Adrenal gland (tissue), 12 donors: ENCODE measurements around the gene TRMT1. TPM values are rescaled to one million over a fixed set of nuclear protein-coding genes. Genes with fewer than 3 reads are reported as not detected.

Source experiments
- DNase-seq, 7 donors: peaks; one replicate each; pipeline ENCODE4 v3.0.0-alpha.2; 2019 to 2020
- H3K27ac ChIP-seq, 5 donors: fragments of 200-600 bp; sonication (generic) in 4 of 5; 1 replicate in 3 of 5; 2 replicates in 2 of 5; pipeline versions ENCODE4 v1.5.1 to v1.8.0; 2016 to 2020; ENCODE audit warnings: mild to moderate bottlenecking in 1 of 5
- H3K27me3 ChIP-seq: fragments of 200-600 bp; 2 replicates; pipeline ENCODE4 v1.8.0; 2021
- H3K36me3 ChIP-seq, 2 donors: fragments of 200-600 bp; replicated peaks in 1 of 2; 1 replicate in 1 of 2; 2 replicates in 1 of 2; pipeline versions ENCODE4 v1.5.1 to v1.8.0; 2018 to 2022
- H3K4me1 ChIP-seq, 2 donors: fragments of 200-600 bp; replicated peaks in 1 of 2; 1 replicate in 1 of 2; 2 replicates in 1 of 2; pipeline versions ENCODE4 v1.5.1 to v1.8.0; 2018 to 2021
- H3K4me3 ChIP-seq, 4 donors: fragments of 200-600 bp; sonication (generic) in 3 of 4; one replicate each; pipeline ENCODE4 v1.5.1; 2016 to 2018
- H3K9me3 ChIP-seq, 3 donors: fragments of 200-600 bp; sonication (generic) in 1 of 3; replicated peaks in 1 of 3; 1 replicate in 2 of 3; 2 replicates in 1 of 3; pipeline versions ENCODE4 v1.5.1 to v1.8.0; 2016 to 2021
- CTCF ChIP-seq, 6 experiments: fragments of 450-650 bp in 4 of 6; fragments of 200-600 bp in 2 of 6; sonication (generic) in 1 of 6; IDR thresholded peaks; 1 replicate in 5 of 6; 2 replicates in 1 of 6; pipeline versions ENCODE4 v1.5.1 to v1.8.0; 2016 to 2021; ENCODE audit warnings: antibody characterized with exemption in 6 of 6, mild to moderate bottlenecking in 2 of 6, moderate library complexity in 1 of 6
- POLR2A ChIP-seq, 2 donors: fragments of 450-650 bp; IDR thresholded peaks; one replicate each; pipeline ENCODE4 v1.6.1; 2017; ENCODE audit warnings: antibody characterized with exemption in 2 of 2, mild to moderate bottlenecking in 2 of 2, moderate library complexity in 1 of 2
- WGBS, 4 donors: extraction: QIAGEN DNeasy Blood & Tissue Kit in 2 of 4; methylation state at CpG; one replicate each; pipeline versions ENCODE4 v1.1.5 to v1.1.7; 2013 to 2017; 5-methylcytosine and 5-hydroxymethylcytosine counted together
- intact Hi-C, 2 donors: fragments of 100-400 bp; cut with DNase I; formaldehyde crosslinking; loops; one replicate each; pipeline versions ENCODE4 v1.14.1 to v1.15.0; 2022 to 2023
- polyA plus RNA-seq, 3 donors: library from polyadenylated mRNA; stranded (reverse); fragments of 200-250 nt in 2 of 3; fragments of 350-450 nt in 1 of 3; fragmentation: Illumina TruSeq in 1 of 3; extraction: RNeasy Lipid Tissue Mini Kit (QIAGEN cat#74804) in 1 of 3; gene quantifications; one replicate each; pipeline ENCODE4 v1.2.3, GENCODE V29; 2013 to 2014
- total RNA-seq, 9 donors: library from RNA; depleted of rRNA in 4 of 9; stranded (reverse); fragments of >200 nt in 4 of 9; fragments of 120-200 nt in 1 of 9; fragmentation: NEBNext Ultra II Directional in 1 of 9; extraction: Animal tissue kit (Norgen Biotek cat#: 25700) in 1 of 9; gene quantifications; one replicate each; pipeline versions ENCODE4 v1.1.0 to v1.2.4, GENCODE V29; 2013 to 2023
- donor health status: healthy with polysubstance abuse.
- donor health status: Bipolar disorder and iron deficiency.
- donor health status: DM: yes; HTN: yes; CAD: no.
- donor health status: DM: no; HTN: no; CAD: no.
- donor health status: DM: no; HTN: no; CAD: no.
- donor health status: DM: yes; HTN: yes; CAD: no.

TRMT1 gene
- total and polyA plus RNA-seq, 12 donors = 13.4 to 229 (median 35.4) TPM

GRCh38 chr19:13134626-13135025 is 18.1 kb upstream of the TRMT1 start:
- DNase-seq = no peak
- Histone ChIP-seq H3K9me3 (no peaks in the 10 kb centered on the region), H3K4me3 (no peak overlapping the region), H3K4me1 (no peaks in the 10 kb centered on the region), H3K27me3 (no peaks in the 10 kb centered on the region), H3K27ac (no peak overlapping the region), H3K36me3 (peaks cover 0 to 37% of the 10 kb centered on the region in 2 donors)
- intact Hi-C loops = no loop called here
- TF ChIP-seq POLR2A (IDR thresholded peaks at IDR 0.05) = no peak
- TF ChIP-seq CTCF (IDR thresholded peaks at IDR 0.05) = no peak
- WGBS, 4 donors = 85 to 97% (median 92%) methylated on average over 3 of the region's 3 CpGs

DNA sequence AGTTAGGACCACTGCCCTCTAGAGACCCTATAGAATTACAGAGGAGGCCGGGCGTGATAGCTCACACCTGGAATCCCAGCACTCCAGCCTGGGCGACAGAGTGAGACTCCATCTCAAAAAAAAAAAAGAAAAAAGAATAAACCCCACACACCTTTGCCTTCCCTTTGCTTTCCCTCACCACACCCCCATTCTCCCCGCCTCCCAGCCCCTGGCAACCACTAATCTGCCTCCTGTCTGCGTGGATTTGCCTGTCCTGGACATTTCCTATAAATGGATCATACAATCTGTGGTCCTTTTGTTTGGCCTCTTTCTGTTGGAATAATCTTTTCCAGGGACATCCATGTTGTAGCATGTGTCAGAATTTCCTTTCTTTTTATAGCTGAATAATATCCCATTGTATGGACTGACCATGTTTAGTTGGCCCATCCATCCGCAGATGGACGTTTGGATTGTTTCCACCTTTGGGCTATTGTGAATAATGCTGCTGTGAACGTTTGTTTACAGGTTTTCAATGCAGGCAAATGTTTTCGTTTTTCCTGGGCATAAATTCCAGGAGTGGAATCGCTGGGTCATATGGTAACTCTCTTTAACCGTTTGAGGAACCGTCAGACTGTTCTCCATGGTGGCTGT is 16.8 kb upstream of the TRMT1 start:
- no peaks in the 10 kb centered on the region for H3K27me3 ChIP-seq
- H3K4me3 ChIP-seq = no peak overlapping the region
- no peak for DNase-seq
- TF ChIP-seq POLR2A (IDR thresholded peaks at IDR 0.05) = no peak
- TF ChIP-seq CTCF (IDR thresholded peaks at IDR 0.05) = no peak
- H3K27ac ChIP-seq = no peak overlapping the region
- intact Hi-C loops = no loop called here
- 76 to 85% (median 84%) methylated on average over 12 of the region's 12 CpGs for WGBS, 4 donors
- H3K4me1 ChIP-seq = peaks cover 0 to 7% of the 10 kb centered on the region in 2 donors
- no peaks in the 10 kb centered on the region for H3K9me3 ChIP-seq
- H3K36me3 ChIP-seq = peaks cover 0 to 32% of the 10 kb centered on the region in 2 donors

GRCh38 chr19:13132471-13133180 is 16.1 kb upstream of the TRMT1 start:
- 81 to 89% (median 88%) methylated on average over 8 of the region's 8 CpGs for WGBS, 4 donors
- no peak for TF ChIP-seq POLR2A (IDR thresholded peaks at IDR 0.05)
- TF ChIP-seq CTCF (IDR thresholded peaks at IDR 0.05) = no peak
- intact Hi-C loops = no loop called here
- H3K27me3 ChIP-seq = no peaks in the 10 kb centered on the region
- peaks cover 0 to 25% of the 10 kb centered on the region in 2 donors for H3K36me3 ChIP-seq
- no peak overlapping the region for H3K4me3 ChIP-seq
- no peak for DNase-seq
- no peak overlapping the region for H3K27ac ChIP-seq
- peaks cover 0 to 8% of the 10 kb centered on the region in 2 donors for H3K4me1 ChIP-seq
- no peaks in the 10 kb centered on the region for H3K9me3 ChIP-seq

- TF ChIP-seq POLR2A (IDR thresholded peaks at IDR 0.05) = no peak
- TF ChIP-seq CTCF (IDR thresholded peaks at IDR 0.05) = no peak
- Histone ChIP-seq H3K27me3 (no peaks in the 10 kb centered on the region), H3K27ac (no peak overlapping the region), H3K4me3 (no peak overlapping the region), H3K9me3 (no peaks in the 10 kb centered on the region), H3K36me3 (peaks cover 0 to 10% of the 10 kb centered on the region in 2 donors), H3K4me1 (peaks cover 0 to 8% of the 10 kb centered on the region in 2 donors)
- no peak for DNase-seq
- intact Hi-C loops = no loop called here
- 75 to 88% (median 81%) methylated on average over 3 of the region's 3 CpGs for WGBS, 4 donors
Measured at GRCh38 chr19:13130886-13131490, 14.4 kb upstream of the TRMT1 start.
